ENCODE results near the gene ETNK2. TPM values are rescaled to one million over a fixed set of nuclear protein-coding genes. Genes with fewer than 3 reads are reported as not detected.

Gene ETNK2
- total and polyA plus RNA-seq, 2 donors (not counting 1 experiment from before 2014, with no cell fraction given), result 0.49 to 2.8 TPM

DNA sequence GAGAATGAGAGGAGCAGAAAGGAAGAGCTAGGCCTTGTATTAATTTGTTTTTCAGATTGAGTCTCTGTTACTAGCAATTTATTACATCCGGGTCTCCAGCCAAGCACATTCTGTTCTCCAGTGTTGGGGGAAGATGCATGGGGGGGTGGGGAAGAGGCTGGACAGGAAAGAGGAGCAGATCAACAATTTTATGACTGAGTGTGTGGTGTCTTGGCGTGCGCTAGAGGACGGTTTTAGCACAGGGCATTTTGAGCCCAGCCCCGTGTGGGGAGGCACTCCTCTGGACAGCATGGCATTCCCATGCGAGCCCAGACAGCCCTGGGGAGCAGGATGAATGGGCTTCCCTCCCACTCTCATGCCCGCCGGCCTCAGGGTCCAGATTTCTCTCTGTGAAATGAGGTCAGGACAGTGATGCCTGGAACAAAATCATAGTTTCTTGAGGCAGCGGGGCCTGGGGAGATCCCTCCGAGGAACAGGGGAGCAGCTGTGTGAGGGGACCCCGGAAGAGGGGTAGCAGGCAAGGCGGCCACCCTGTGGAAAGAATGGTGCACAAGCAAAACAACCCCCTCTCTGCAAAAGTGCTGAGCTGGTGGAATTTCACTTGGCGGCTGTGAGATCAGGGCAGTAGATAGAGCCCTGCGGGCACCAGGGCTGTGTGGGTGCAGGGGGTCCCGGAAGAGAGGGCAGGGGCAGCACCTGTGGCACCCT, 62.6 kb downstream of the ETNK2 start:
- Mint-ChIP-seq H3K27me3 (peaks cover 9% of the 10 kb centered on the region), H3K4me3 (no peak overlapping the region), H3K9me3 (ENCODE audit: insufficient read depth) (no peaks in the 10 kb centered on the region), H3K4me1 (no peaks in the 10 kb centered on the region), H3K27ac (no peak overlapping the region)
- intact Hi-C loops (cut with micrococcal nuclease), result no loop called here
- DNase-seq, result no peak
- H3K9me3 ChIP-seq (ENCODE audit: control extremely low read depth in 1 of 3, control insufficient read depth in 2 of 3, insufficient read depth in 1 of 3, low read length in 2 of 3), result no peaks in the 10 kb centered on the region
- no peak overlapping the region for H3K9ac ChIP-seq (ENCODE audit: low read length)
- H3K36me3 ChIP-seq (replicated peaks in 1 of 2; ENCODE audit: control extremely low read depth in 1 of 2, control insufficient read depth in 1 of 2, extremely low read depth in 1 of 2, insufficient read depth in 2 of 2, low read length in 1 of 2), result no peaks in the 10 kb centered on the region
- ChIA-PET CTCF (interaction anchor here (1.1 kb wide), 1 partner anchor 9 kb away, joined by 3 read pairs; no protein-coding TSS in a partner anchor), POLR2A (no interaction called here)
- ATAC-seq (ENCODE audit: low read depth), result no peak
- no peaks in the 10 kb centered on the region for H3K4me1 ChIP-seq (ENCODE audit: control insufficient read depth in 2 of 2, insufficient read depth in 2 of 2, low read length in 2 of 2)
- no peak overlapping the region for H3K4me3 ChIP-seq (ENCODE audit: control extremely low read depth in 1 of 5, extremely low read depth in 1 of 5, insufficient read depth in 1 of 5, low read depth in 2 of 5, low read length in 4 of 5)
- H2AFZ ChIP-seq (ENCODE audit: insufficient read depth, low read depth, low read length, poor library complexity, severe bottlenecking), result no peak overlapping the region
- TF ChIP-seq EZH2 (IDR thresholded peaks at IDR 0.05; ENCODE audit: borderline replicate concordance, insufficient read depth, low read depth, low read length, poor library complexity, severe bottlenecking), result no peak
- WGBS (ENCODE audit: insufficient coverage), result 85% methylated on average over 12 of the region's 15 CpGs
- H3K27me3 ChIP-seq (replicated peaks in 1 of 4; ENCODE audit: control extremely low read depth in 1 of 4, control insufficient read depth in 3 of 4, insufficient read depth in 4 of 4, low read length in 3 of 4), result peaks cover 0 to 2% (median 0%) of the 10 kb centered on the region in 4 experiments
- H3K79me2 ChIP-seq (ENCODE audit: control insufficient read depth, insufficient read depth, low read length), result no peaks in the 10 kb centered on the region
- no peak overlapping the region for H3K27ac ChIP-seq (ENCODE audit: low read length in 2 of 2)
- H3K4me2 ChIP-seq (replicated peaks; ENCODE audit: low read depth, low read length, poor library complexity, severe bottlenecking), result no peak overlapping the region
- no peaks in the 10 kb centered on the region for H4K20me1 ChIP-seq (ENCODE audit: control insufficient read depth, insufficient read depth, low read length, poor library complexity, severe bottlenecking)

- intact Hi-C loops (cut with micrococcal nuclease), result no loop called here
- H3K79me2 ChIP-seq (ENCODE audit: control insufficient read depth, insufficient read depth, low read length), result no peaks in the 10 kb centered on the region
- H3K9ac ChIP-seq (ENCODE audit: low read length), result no peak overlapping the region
These were observed 63.2 kb downstream of the ETNK2 start for GRCh38 chr1:204088596-204088995.

More at GRCh38 chr1:204088596-204088995, 63.2 kb downstream of the ETNK2 start:
- TF ChIP-seq, protein P1, sequence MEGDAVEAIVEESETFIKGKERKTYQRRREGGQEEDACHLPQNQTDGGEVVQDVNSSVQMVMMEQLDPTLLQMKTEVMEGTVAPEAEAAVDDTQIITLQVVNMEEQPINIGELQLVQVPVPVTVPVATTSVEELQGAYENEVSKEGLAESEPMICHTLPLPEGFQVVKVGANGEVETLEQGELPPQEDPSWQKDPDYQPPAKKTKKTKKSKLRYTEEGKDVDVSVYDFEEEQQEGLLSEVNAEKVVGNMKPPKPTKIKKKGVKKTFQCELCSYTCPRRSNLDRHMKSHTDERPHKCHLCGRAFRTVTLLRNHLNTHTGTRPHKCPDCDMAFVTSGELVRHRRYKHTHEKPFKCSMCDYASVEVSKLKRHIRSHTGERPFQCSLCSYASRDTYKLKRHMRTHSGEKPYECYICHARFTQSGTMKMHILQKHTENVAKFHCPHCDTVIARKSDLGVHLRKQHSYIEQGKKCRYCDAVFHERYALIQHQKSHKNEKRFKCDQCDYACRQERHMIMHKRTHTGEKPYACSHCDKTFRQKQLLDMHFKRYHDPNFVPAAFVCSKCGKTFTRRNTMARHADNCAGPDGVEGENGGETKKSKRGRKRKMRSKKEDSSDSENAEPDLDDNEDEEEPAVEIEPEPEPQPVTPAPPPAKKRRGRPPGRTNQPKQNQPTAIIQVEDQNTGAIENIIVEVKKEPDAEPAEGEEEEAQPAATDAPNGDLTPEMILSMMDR (IDR thresholded peaks at IDR 0.05), result no peak
- TF ChIP-seq EZH2 (IDR thresholded peaks at IDR 0.05; ENCODE audit: borderline replicate concordance, insufficient read depth, low read depth, low read length, poor library complexity, severe bottlenecking), result no peak
- ATAC-seq (ENCODE audit: low read depth), result no peak
- Mint-ChIP-seq H3K4me1 (no peaks in the 10 kb centered on the region), H3K9me3 (ENCODE audit: insufficient read depth) (no peaks in the 10 kb centered on the region), H3K4me3 (no peak overlapping the region), H3K27me3 (peaks cover 6% of the 10 kb centered on the region), H3K27ac (no peak overlapping the region)
- no peak for DNase-seq
- Histone ChIP-seq H3K36me3 (replicated peaks in 1 of 2; ENCODE audit: control extremely low read depth in 1 of 2, control insufficient read depth in 1 of 2, extremely low read depth in 1 of 2, insufficient read depth in 2 of 2, low read length in 1 of 2) (no peaks in the 10 kb centered on the region), H3K9me3 (ENCODE audit: control extremely low read depth in 1 of 3, control insufficient read depth in 2 of 3, insufficient read depth in 1 of 3, low read length in 2 of 3) (no peaks in the 10 kb centered on the region), H3K4me3 (ENCODE audit: control extremely low read depth in 1 of 5, extremely low read depth in 1 of 5, insufficient read depth in 1 of 5, low read depth in 2 of 5, low read length in 4 of 5) (no peak overlapping the region), H3K4me2 (replicated peaks; ENCODE audit: low read depth, low read length, poor library complexity, severe bottlenecking) (no peak overlapping the region), H2AFZ (ENCODE audit: insufficient read depth, low read depth, low read length, poor library complexity, severe bottlenecking) (no peak overlapping the region), H3K27me3 (replicated peaks in 1 of 4; ENCODE audit: control extremely low read depth in 1 of 4, control insufficient read depth in 3 of 4, insufficient read depth in 4 of 4, low read length in 3 of 4) (peaks cover 0 to 1% (median 0%) of the 10 kb centered on the region in 4 experiments), H3K27ac (ENCODE audit: low read length in 2 of 2) (no peak overlapping the region), H3K4me1 (ENCODE audit: control insufficient read depth in 2 of 2, insufficient read depth in 2 of 2, low read length in 2 of 2) (no peaks in the 10 kb centered on the region), H4K20me1 (ENCODE audit: control insufficient read depth, insufficient read depth, low read length, poor library complexity, severe bottlenecking) (no peaks in the 10 kb centered on the region)
- ChIA-PET POLR2A (no interaction called here), CTCF (interaction anchor here (1.1 kb wide), 1 partner anchor 10 kb away, joined by 3 read pairs; no protein-coding TSS in a partner anchor)
- 94% methylated on average over 2 of the region's 8 CpGs for WGBS (ENCODE audit: insufficient coverage)
